Neural cell (in vitro differentiated cells): ENCODE measurements around the gene HOATZ.

ENCODE experiments used
- EZH2 ChIP-seq: fragments of 200-600, 300-800 bp; shearing (Covaris generic), sonication (generic); IDR thresholded peaks from 2 replicates; pipeline ENCODE4 v1.6.1; 2014; ENCODE audit warnings: antibody characterized with exemption, low read length, borderline replicate concordance, mild to moderate bottlenecking; ENCODE audit not compliant: insufficient read depth, poor library complexity, severe bottlenecking
- POLR2AphosphoS5 ChIP-seq: IDR thresholded peaks from 2 replicates; pipeline ENCODE4 v1.6.1; 2012
- RAD21 ChIP-seq: fragments of 450-650 bp; conservative IDR thresholded peaks from 2 replicates; pipeline ENCODE4 v1.6.1; 2014; ENCODE audit warnings: antibody characterized with exemption, mild to moderate bottlenecking, moderate library complexity
- TF ChIP-seq, protein P1 (sequence below): fragments of 450-650 bp; IDR thresholded peaks from 2 replicates; pipeline ENCODE4 v1.5.1; 2014; ENCODE audit warnings: antibody characterized with exemption, mild to moderate bottlenecking, moderate library complexity; ENCODE audit not compliant: poor library complexity, severe bottlenecking

DNA sequence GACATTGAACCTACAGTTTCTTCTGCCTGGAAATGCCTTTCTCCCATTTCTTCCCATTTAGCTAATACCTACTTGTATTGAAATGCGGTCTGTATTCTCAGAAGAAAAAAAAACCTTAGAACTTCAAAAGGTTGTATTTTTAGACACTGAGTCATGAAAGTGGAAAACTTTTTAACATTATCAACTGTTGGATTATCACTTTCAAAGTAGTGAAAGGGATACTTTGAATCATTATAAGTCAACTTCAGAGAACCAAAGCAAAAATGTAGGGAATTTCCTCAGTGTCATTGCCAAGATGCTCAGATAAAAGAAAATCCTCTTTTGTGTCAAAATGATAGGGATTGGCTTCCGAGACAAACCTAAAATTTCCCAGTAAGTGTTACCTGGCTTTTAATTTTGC is 6.6 kb downstream of the HOATZ start:
- TF ChIP-seq, protein P1, sequence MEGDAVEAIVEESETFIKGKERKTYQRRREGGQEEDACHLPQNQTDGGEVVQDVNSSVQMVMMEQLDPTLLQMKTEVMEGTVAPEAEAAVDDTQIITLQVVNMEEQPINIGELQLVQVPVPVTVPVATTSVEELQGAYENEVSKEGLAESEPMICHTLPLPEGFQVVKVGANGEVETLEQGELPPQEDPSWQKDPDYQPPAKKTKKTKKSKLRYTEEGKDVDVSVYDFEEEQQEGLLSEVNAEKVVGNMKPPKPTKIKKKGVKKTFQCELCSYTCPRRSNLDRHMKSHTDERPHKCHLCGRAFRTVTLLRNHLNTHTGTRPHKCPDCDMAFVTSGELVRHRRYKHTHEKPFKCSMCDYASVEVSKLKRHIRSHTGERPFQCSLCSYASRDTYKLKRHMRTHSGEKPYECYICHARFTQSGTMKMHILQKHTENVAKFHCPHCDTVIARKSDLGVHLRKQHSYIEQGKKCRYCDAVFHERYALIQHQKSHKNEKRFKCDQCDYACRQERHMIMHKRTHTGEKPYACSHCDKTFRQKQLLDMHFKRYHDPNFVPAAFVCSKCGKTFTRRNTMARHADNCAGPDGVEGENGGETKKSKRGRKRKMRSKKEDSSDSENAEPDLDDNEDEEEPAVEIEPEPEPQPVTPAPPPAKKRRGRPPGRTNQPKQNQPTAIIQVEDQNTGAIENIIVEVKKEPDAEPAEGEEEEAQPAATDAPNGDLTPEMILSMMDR = no peak
- no peak for TF ChIP-seq POLR2AphosphoS5
- TF ChIP-seq RAD21 = no peak
- TF ChIP-seq EZH2 = no peak
